Tongue (tissue), 2 donors: ENCODE measurements around the gene CALML5. TPM values are rescaled to one million over a fixed set of nuclear protein-coding genes. Genes with fewer than 3 reads are reported as not detected.
A peak's percentile ranks its signal among the peaks of the same experiment; 100 is the strongest.

Experiments
- DNase-seq: peaks from one replicate; pipeline ENCODE4 v3.0.0-alpha.2; 2015
- total RNA-seq: library from RNA; depleted of rRNA; stranded (reverse); fragments of >200 nt; gene quantifications from one replicate; pipeline ENCODE4 v1.2.3, GENCODE V29; 2014

The CALML5 gene, protein sequence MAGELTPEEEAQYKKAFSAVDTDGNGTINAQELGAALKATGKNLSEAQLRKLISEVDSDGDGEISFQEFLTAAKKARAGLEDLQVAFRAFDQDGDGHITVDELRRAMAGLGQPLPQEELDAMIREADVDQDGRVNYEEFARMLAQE
- total RNA-seq, result 0.41 TPM

DNA sequence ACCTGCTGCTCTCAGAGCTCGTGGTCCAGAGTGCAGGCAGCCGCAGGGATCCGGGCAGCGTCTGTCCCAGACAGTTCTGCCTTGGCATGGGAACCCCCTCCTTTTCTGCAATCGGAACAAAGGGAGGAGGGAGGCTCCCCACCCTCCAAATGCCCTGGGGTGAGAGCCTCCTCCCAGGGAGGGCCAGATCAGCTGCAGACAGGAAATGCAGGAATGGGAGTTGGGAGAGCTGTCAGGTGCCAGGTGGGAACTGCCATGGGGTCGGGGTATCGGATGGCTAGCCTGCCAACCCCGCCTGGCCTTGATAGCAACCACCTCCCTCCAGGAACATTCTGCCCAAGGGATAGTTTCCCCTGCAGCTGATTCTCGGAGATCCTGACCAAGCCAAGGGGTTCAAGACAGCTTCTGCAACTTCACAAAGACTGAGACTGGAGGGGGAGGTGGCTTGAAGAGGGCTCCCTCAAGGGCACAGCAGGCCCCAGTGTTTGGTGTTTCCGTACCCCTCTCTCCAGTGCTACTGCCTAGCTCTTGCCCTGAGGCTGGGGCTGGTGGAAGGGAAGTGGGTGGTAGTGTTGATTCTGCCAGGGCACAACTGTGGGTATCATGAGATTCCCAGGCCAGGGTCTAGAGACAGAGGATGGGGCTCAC, at the start of gene CALML5:
CALML5 (minus strand) TSS at position 78 of the 648 bp plus-strand sequence. CDS start 132 bp downstream, outside the sequence.
- no peak for DNase-seq

DNA sequence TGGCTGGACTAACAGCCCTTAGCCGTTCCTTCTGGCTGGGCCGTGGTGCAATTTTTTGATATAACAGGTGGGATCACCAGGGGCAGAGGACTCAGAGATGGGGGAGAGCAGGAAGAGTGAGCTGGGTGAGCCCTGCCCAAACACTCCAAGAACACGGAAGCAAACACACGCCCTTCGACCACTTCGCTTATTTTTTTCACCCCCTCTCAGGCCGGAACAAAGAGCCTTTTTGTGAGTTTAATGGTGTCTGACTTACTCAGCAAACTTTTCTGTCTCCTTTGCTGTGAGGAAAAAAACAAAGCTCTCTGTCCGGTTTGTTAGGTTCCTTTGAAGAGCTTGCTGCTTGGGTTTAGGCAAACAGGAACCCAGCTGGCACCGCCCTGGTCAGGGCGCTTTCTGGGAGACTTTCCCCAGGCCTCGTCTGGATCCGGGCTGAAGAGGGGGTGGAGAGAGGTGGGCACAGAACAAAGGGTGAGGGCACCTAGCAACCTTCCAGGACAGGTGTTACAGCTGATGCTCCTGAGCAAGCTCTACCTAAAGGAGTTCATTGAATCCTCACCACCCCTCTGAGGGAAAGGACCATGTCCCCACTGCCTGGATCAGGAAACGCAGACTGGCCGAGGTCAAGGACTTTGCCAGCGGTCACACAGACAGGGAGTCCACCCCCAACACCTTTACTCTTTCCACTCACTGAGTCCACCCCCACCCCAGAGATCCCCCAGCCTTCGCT, 48.7 kb upstream of the CALML5 start:
- peak; percentile 54 for DNase-seq

DNA sequence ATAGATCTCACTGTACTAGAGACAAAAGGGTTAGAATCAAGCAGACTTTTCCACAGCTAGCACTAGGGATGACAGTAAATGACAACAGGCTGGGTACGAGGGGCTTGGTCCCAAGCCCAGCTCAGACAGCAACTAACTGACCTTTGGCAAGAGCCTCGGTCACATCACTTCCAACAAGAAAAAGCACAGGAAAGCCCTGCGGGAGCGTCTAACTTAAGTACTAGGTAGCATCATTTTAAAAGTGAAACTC, 48.2 kb upstream of the CALML5 start:
- no peak for DNase-seq

DNA sequence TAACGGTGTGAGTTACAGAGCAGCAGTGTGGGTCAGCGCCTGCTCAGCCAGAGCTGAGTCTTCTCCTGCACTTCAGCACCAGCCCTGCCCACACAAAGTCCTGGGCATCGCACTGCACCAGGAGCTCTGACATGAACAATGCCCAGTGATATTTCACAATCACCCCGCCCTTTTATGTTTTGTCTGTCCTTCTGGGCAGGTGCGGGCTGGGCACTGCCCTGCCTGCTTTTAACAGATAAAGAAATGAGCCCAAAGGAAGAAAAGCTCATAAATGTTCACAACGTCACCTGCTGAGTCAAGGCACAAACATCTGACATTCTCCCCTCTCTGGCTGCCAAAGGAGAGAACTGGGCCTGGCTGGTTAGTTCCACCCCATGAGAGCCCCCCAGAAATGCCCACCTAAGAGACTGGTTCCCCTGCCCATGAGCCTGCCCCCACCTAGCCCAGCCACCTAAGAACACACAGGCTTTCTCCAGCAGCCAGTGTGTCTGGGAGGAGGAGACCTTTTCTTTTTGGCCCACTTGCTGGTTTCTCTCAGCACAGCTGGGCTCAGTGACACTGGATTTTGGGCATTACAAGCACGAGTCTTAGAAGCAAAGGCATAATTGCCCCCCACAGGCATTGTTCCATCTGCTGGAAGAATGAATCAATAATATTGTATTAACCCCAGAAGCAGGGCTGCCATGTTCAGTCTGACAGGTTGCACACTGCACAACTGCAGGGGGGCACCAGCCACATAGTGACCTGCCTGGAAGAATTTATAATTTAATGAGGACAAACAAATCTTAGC, 47.7 kb upstream of the CALML5 start:
- no peak for DNase-seq

DNA sequence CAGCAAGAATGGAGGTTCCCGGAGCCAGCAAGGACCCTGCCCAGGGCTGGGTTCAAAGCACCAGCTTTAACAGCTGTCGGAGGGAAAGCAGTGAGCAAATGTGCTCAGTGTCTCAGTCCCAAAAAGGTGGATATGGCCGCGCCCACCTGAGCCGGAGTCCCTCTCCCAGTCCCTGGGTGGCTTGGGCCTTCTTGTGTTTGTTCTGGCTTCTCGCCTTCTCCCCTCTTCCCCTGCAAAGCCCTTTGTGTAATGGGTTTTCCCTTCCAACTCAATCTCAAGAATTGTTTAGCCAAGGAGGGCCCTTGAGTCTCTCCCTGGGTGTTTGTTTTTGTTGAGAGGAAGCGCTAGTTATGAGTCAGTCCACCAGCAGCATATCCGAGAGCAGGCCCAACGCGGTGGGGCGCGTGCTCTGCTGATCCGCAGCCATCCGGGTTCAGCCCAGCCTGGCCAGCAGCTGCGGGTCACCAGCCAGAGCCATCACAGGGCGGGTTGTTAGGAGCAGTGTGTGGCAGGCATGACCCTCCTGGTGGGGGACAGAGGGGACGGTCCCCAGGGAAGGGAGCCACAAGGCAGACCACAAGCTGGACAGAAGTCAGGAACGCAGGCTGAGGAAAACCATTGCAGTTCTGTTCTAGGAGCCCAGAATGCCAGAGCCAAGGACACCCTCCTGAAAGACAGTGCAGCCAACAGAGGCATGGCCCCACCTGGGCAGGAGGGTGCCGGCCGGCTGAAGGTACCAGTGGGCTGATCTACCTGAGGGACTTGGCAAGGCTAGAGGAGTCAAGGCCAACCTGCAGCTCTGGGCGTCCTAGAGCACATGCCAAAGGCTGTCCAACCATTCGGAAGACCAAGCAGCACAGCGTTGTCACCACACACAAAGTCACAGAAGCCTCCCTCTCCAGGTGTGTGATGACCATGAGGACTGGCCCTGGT, 46.7 kb upstream of the CALML5 start:
- peak; percentile 62 for DNase-seq

DNA sequence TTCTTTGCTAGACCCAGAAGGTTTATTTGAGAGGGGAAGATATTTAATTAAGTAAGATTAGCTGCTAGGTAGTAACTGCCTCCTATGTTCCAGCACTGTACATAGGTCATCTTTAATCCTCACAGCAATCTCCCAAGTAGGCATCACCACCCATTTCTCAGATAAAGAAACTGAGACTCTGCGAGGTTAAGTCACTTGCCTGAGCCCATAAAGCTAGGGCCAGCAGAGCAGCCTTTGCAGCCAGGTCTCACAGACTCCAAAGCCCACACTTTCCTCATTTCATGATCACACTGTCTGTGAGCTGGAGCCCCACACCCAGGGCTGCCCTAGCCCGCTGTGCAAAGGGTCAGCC, 46.0 kb upstream of the CALML5 start:
- no peak for DNase-seq

DNA sequence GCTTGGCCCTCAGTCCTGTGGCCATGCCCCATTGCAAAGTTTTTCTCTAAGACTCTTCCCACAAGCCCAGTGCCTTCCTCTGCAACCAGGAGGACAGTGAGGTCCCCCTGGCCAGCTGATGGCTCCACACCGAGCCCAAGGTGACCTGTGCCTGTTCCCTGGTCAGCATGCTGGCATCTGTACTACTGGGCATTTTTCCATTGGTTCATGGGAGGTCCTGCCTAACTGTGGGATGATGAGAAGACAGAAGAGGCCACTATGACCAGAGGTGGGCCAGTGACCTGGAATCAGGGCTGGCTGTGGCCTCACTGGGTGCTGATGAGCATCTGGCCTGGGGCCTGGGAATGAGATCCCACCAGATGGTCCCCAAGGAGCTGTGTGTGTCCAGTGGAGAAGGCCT, 45.6 kb upstream of the CALML5 start:
- no peak for DNase-seq

DNA sequence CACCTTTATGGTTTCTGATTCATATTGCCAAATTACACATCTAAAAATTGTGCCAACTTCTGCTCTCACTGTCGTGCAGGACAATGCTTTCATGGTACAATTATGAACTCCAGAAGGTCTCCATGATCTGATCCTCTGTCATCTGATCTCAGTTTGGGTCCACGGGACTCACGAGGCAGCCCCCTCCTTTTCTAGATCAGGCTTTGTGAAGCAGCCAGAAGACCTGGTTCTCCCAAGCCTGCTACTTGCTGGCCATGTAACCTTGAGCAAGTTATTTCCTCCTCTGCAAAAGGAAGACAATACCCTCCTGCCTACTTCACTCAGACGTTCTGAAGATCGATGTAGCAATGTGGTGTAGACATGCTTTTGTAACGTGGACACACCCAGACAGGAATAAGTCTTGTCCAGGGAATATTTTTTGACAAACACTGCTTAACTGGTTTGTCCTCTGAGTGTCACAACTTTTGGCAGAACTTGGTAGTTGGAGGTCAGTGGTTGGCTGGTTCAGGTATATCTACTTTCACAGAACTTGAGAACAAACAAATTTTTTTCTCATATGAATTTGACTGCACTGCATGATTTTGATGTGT, 44.9 kb upstream of the CALML5 start:
- DNase-seq, result no peak

DNA sequence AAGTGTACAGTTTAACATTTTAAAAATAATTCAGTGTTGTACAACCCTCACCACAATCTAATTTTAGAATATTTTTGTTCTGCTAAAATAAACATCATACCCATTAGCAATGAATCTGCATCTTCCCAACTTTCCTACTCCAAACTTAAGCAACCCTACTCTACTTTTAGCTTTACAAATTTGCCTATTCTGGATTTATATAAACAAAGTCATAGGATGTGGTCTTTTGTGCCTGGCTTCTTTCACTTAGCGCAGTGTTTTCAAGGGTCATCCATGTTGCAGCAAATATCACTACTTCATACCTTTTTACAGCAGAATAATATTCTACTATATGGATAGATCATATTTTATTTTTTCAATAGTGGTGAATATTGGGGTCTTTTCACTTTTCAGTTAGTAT, 44.3 kb upstream of the CALML5 start:
- no peak for DNase-seq

DNA sequence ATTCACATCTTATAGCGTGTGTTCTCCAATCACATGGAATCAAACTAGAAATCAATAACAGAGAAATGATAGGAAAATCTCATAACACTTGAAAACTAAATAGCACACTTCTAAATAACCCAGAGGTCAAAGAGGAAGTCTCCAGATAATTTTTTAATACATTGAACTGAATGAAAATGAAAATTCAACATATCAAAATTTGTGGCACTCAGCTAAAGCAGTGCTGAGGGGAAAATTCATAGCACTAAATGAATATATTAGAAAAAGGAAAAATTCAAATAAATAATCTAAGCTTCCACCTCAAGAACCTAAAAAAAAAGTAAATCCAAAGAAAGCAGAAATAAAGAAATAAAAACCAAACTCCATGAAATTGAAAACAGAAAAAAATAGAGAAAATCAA, 42.7 kb upstream of the CALML5 start:
- DNase-seq, result no peak

DNA sequence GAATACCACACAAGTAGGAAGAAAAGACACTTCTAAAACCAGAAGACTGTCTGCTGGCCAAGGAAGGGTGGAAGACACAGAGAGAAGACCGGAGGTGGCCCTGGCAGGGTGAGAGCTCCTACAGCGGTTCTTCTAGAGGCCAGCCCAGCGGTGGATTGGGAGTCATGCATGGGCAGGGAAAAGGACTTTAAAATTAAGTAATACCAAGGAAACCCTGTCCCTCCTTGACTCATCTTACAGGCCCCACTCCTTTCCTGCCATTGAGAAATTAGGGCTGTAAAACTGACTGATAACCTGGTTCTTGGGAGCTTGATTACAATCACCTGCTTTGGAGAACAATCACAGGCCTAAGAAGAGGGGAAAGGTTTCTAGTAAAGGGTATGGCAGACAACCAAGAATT, 41.5 kb upstream of the CALML5 start:
- no peak for DNase-seq

DNA sequence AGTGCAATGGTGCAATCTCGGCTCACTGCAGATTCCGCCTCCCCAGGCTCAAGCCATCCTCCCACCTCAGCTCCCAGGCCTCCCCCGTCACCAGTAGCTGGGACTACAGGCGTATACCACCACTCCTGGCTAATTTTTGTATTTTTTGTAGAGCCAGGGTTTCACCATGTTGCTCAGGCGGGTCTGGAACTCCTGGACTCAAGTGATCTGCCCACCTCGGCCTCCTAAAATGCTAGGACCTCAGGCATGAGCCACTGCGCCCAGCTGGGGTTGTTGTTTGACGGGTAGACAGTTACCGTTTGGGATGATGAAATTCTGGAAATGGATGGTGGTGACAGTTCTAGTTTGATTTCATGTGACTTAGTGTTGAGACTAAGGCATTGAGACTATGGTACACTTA, 40.7 kb upstream of the CALML5 start:
- DNase-seq, result no peak

DNA sequence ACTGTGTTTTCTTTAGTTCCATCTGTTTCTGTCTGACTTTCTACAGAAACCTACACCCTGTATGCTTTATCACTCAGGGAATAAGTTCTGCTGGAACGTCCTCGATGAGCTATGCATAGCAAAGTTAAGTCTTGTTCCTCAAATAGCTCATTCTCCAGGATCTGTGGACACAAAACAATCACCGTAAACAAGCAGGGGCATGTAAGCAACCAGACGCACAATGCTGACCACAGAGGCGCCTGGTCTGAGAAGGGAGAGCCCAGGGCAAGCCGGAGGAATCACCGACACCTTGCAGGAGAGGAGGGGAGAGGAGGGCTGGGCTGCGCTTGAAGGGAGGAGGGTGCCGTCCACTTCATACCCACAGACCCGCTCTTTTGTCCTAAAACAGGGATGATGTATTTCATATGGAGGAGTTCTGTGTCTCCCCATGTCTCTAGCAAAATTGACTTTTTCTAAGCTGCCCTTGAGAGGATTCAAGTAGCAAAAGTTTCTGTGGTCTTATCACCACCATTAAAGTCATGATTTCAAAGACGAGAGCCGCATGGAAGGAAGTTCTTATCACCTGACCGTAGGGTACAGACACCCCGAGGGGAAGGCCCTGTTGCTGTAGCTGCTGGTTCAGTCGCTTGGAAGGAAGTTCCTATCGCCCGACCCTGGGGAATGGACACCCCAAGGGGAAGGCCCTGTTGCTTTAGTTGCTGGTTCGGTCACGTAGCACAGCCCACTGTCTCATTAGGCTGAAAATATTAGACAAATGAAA, 39.7 kb upstream of the CALML5 start:
- DNase-seq, result no peak

DNA sequence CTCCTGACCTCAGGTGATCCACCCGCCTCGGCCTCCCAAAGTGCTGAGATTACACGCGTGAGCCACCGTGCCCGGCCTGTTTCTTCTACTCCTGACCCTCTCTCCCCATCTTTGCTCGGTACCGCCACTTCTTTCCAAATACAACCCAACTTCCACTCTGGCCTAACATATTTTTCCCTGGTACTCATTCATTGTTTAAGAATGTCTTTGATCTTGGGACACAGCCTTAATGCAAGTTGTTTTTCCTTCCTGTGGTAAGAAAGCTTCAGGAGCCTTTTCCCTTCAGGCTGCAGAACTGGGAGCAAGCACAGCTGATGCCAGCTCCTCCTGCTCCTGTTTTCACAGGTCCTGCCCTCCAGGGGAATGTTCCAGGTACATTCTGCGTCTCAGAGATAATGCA, 39.1 kb upstream of the CALML5 start:
- no peak for DNase-seq

DNA sequence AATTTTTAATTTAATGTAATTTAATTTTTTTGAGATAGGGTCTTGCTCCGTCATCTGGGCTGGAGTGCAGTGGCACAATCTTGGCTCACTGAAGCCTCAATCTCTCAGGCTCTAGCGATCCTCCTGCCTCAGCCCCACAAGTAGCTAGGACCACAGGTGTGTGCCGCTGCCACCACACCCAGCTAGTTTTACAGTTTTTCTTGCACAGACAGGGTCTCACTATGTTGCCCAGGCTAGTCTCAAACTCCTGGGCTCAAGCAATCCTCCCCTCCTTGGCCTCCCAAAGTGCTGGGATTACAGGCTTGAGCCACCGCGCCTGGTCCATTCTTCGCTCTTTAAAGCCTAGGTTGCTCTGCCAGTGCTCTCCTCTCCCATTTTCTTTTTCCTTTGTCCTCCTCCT, 38.3 kb upstream of the CALML5 start:
- DNase-seq, result no peak

DNA sequence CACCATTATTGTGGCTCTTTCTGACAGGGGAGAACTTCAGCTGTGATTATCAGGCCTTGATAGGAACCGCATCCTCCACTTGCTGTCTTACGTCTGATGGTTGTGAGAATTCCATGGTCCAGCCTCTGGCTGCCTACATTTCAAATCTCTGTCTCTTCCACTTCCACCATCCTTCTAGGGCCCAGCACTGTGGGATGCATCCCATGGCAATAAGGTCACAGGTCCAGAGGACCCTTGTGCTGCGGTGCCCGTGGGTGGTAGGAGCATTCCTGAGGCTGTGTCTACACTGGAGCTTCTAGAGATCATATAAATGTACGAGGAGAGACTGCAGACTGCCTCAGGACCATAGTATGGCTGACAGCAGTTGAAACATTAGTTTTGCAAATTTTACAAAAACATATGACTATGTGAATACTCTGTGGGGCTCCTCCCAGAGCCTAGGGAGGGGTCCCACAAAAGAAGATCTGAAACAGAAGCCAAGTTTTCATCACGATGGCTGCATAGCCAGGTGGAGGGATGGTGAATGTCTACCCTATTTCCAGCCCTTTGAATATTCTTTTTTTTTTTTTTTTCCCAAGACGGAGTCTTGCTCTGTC, 37.2 kb upstream of the CALML5 start:
- no peak for DNase-seq

DNA sequence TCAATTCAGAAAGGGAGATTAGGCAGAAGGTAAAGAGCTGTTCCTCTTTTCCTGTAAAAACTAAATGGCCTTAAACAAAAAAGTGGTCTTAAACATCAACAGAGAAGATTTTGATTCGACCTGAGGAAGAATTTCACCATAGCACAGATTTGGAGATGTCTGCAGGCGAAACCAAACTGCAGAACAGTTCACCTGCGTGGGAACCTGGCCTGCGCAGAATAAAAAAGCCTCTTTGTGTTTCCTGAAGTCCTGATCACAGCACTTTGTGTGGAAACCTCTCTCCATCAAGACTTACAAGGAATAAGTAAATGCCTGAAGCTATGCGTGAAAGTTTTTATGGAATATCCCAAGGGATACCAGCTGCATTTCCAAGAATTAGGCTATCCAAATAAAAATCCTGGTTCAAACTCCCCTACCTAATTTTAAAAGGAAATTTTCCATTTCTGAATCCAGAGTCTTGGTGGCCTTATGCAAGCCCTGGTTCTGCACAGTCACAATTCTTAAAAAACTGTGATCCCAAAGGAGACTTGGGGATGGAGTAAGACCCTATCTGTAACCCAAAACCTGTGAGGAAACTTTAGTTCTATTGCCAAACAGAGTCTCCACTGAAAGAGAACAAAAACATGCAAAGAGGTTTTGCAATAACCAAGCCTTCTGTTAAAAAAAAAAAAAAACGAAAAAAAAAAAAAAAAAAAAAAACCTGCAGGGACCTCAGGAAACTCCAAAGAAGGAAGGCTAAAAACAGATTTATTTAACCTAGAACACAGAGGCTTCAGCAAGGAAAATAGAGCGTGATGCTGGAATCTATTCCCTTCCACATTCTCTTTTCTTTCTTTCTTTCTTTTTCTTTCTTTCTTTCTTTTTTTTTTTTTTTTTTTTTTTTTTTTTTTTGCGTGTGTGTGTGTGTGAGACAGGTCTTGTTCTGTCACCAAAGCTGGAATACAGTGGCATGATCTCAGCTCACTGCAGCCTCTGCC, 35.8 kb upstream of the CALML5 start:
- DNase-seq, result peak; percentile 66

DNA sequence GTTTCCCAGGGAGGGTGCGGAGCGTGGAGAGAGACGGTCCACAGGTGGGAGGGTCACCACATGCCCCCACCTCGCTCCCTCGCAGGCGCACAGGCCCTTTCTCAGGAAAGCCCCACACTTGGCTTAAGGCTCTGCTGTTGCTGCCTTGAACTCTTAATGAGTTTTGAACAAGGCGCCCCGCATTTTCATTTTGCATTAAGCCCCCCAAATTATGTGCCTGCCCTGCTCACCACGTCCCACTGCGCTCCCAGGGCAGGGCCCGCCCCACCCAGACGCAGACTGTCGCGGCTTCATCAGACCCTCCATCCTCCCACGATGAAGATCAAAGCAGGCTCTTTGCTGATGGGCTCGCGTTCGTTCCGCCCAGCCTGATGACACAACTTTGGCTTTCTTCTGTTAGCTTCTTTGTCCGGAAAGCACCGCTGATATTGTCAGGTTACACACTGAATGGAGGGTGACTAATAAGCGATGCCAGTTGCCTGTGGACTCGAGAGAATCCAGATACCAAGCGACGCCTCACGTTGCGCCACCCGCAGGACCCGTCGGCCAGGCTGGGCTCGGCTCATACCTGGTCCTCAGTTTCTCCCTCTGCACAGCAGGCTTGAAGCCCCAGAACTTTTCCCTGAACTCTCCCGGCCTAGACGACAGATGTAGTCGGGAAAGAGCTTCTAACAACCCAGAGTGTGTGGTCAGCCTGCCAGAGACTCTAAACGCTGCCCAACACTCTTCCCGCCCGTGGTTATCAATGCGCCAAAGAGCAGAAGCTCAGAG, 34.9 kb upstream of the CALML5 start:
- DNase-seq, result no peak
